Ascending aorta (tissue), 2 donors: ENCODE measurements around the gene SEC14L3. TPM values are rescaled to one million over a fixed set of nuclear protein-coding genes. Genes with fewer than 3 reads are reported as not detected.

Experiments used
- DNase-seq, 2 donors: peaks; one replicate each; pipeline ENCODE4 v3.0.0-alpha.2; 2019; ENCODE audit warnings: low spot score in 2 of 2
- H3K27ac ChIP-seq, 2 donors: fragments of 200-600 bp; sonication (generic); one replicate each; pipeline ENCODE4 v1.5.1; 2016 to 2017; ENCODE audit warnings: mild to moderate bottlenecking in 1 of 2
- H3K27me3 ChIP-seq: fragments of 200-600 bp; sonication (generic); one replicate; pipeline ENCODE4 v1.5.1; 2017
- H3K36me3 ChIP-seq, 2 donors: fragments of 200-600 bp; sonication (generic); one replicate each; pipeline ENCODE4 v1.5.1; 2016
- H3K4me1 ChIP-seq, 2 donors: fragments of 200-600 bp; sonication (generic); one replicate each; pipeline ENCODE4 v1.5.1; 2016 to 2017; ENCODE audit warnings: mild to moderate bottlenecking in 1 of 2
- H3K4me3 ChIP-seq, 2 donors: fragments of 200-600 bp; sonication (generic); one replicate each; pipeline ENCODE4 v1.5.1; 2016 to 2017; ENCODE audit warnings: mild to moderate bottlenecking in 1 of 2
- H3K9me3 ChIP-seq, 2 donors: fragments of 200-600 bp; sonication (generic); one replicate each; pipeline ENCODE4 v1.5.1; 2016
- intact Hi-C: fragments of 100-400 bp; cut with DNase I; formaldehyde crosslinking; loops from one replicate; pipeline ENCODE4 v1.15.1; 2023
- total RNA-seq: library from RNA; depleted of rRNA; stranded (reverse); fragments of >200 nt; gene quantifications from one replicate; pipeline ENCODE4 v1.1.0, GENCODE V29; 2016
- TF ChIP-seq, protein P1 (sequence below), 3 experiments: fragments of 200-600 bp in 2 of 3; fragments of 450-650 bp in 1 of 3; sonication (generic) in 2 of 3; IDR thresholded peaks; one replicate each; pipeline ENCODE4 v1.5.1; 2016 to 2019; ENCODE audit warnings: antibody characterized with exemption in 3 of 3, mild to moderate bottlenecking in 1 of 3, moderate library complexity in 1 of 3

SEC14L3 gene
- total RNA-seq, 1 donor from 2014 or later = not detected

DNA sequence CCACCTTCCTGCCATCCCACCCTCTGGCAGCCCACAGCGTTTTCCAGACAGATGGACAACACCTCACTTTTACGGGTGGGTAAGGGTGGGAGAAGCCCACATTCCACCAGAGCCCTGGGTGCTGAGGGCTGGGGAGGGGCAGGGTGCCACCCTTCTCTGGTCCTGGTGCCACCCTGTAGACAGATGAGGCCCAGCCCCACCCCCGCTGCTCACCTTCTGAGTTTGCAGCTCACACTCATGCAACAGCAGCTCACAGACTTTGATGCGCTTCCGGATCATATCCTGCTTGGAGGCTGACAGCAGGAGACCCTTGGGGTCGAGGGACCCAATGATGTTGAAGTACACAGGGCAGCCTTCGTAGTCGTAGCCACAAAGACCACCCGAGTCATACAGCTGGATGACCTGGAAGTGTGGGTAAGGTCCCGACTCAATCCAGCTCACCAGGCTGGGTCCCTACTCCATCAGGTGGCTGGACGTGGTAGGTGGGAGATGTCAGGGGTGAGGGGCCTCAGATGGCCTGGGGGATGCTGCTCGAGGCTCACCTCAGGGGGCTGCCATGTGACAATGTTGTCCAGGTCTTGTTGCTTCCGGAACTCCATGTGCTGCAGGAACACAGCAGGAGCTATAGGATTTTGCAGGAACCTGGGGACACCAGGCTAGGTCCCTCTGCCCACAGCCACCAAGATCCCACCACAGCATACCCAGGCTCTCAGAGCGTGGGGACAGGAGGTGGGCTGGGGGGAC lies 23.4 kb upstream of the SEC14L3 start:
- Histone ChIP-seq H3K36me3 (no peaks in the 10 kb centered on the region), H3K4me1 (no peaks in the 10 kb centered on the region), H3K27ac (no peak overlapping the region), H3K4me3 (no peak overlapping the region), H3K9me3 (no peaks in the 10 kb centered on the region), H3K27me3 (no peaks in the 10 kb centered on the region)
- TF ChIP-seq, protein P1, sequence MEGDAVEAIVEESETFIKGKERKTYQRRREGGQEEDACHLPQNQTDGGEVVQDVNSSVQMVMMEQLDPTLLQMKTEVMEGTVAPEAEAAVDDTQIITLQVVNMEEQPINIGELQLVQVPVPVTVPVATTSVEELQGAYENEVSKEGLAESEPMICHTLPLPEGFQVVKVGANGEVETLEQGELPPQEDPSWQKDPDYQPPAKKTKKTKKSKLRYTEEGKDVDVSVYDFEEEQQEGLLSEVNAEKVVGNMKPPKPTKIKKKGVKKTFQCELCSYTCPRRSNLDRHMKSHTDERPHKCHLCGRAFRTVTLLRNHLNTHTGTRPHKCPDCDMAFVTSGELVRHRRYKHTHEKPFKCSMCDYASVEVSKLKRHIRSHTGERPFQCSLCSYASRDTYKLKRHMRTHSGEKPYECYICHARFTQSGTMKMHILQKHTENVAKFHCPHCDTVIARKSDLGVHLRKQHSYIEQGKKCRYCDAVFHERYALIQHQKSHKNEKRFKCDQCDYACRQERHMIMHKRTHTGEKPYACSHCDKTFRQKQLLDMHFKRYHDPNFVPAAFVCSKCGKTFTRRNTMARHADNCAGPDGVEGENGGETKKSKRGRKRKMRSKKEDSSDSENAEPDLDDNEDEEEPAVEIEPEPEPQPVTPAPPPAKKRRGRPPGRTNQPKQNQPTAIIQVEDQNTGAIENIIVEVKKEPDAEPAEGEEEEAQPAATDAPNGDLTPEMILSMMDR (IDR thresholded peaks at IDR 0.05) = no peak
- intact Hi-C loops = no loop called here
- DNase-seq = no peak

DNA sequence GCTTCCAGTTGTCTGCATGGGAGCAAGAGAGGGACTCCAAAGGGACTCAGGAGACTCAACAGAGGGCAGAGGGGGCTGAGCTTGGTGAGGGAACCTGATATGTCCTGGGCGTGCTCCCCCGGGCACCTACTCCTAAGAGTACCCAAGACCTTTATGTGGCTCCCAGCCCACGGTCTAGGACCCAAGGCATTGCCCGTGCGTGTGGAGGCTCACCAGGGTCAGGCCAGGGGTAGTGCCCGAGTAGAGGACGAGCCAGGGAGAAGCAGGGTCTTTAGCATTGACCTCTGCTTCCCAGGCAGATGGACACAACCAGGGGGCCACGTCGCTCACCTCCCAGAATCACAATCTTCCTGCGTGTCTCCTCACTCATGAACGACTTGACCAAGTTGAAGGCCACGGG lies 20.3 kb upstream of the SEC14L3 start:
- H3K4me3 ChIP-seq = no peak overlapping the region
- no peaks in the 10 kb centered on the region for H3K27me3 ChIP-seq
- H3K36me3 ChIP-seq = no peaks in the 10 kb centered on the region
- no peak for DNase-seq
- TF ChIP-seq, protein P1 (IDR thresholded peaks at IDR 0.05) = no peak
- intact Hi-C loops = no loop called here
- no peaks in the 10 kb centered on the region for H3K4me1 ChIP-seq
- H3K27ac ChIP-seq = no peak overlapping the region
- no peaks in the 10 kb centered on the region for H3K9me3 ChIP-seq

DNA sequence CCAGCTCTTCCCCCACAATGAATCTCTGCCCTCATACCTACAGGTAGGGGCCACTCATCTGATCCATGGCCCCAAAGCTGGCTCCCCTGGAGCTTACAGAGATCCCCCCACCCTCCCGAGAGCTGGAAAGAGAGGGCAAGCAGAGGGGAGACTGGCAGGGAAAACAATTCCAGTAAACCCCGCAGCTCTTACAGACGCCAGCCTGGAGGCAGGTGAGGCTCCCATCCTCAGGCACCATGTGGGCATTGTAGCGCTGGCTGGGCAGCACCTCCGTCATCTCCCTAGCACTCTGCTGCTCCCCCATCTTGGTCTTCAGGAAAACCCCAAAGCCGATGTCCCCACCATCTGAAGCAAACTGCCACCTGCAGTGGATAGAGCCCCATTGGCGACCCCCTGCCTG lies 19.6 kb upstream of the SEC14L3 start:
- H3K36me3 ChIP-seq = no peaks in the 10 kb centered on the region
- no peak overlapping the region for H3K27ac ChIP-seq
- H3K4me3 ChIP-seq = no peak overlapping the region
- DNase-seq = no peak
- no peaks in the 10 kb centered on the region for H3K9me3 ChIP-seq
- H3K27me3 ChIP-seq = no peaks in the 10 kb centered on the region
- intact Hi-C loops = no loop called here
- TF ChIP-seq, protein P1 (IDR thresholded peaks at IDR 0.05) = no peak
- no peaks in the 10 kb centered on the region for H3K4me1 ChIP-seq

DNA sequence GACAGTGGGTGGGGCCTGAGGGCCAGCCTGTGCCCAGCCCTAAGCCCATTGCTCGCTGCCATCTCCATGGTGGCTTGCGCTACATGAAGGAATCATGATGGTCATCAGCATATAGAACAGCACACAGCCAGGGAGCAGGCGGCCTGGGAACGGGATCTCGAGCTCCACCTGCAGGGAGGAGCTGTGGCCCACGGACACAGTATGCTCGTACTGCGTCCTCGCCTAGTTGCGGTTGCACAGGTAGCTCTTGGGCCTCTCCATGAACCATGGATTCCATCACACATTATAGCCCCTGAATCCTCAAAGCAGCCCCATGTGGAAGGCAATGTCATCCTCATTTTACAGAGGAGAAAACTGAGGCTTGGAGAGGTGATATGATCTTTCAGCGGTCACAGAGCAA lies 18.6 kb upstream of the SEC14L3 start:
- Histone ChIP-seq H3K27me3 (no peaks in the 10 kb centered on the region), H3K4me3 (no peak overlapping the region), H3K9me3 (no peaks in the 10 kb centered on the region), H3K4me1 (no peaks in the 10 kb centered on the region), H3K27ac (no peak overlapping the region), H3K36me3 (no peaks in the 10 kb centered on the region)
- TF ChIP-seq, protein P1 (IDR thresholded peaks at IDR 0.05) = no peak
- intact Hi-C loops = no loop called here
- DNase-seq = no peak

DNA sequence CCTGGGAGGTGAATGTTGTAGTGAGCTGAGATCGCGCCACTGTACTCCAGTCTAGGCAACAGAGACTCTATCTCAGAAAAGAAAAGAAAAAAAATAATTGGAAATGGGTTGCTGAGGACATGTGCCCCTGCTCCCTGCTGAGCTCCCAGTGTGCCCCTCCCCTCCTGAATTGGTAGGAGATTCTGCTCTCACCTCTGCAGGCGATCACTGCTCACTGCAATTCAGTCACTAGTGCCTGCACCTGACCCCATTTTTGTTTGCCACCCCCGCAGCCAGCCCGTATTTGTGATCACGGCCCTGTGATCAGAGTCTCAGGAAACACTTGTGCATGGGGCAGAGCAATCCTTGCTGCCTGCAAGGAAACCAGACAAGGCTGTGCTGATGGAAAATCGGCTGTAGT lies 16.3 kb upstream of the SEC14L3 start:
- H3K36me3 ChIP-seq = no peaks in the 10 kb centered on the region
- intact Hi-C loops = no loop called here
- TF ChIP-seq, protein P1 (IDR thresholded peaks at IDR 0.05) = no peak
- no peak for DNase-seq
- no peaks in the 10 kb centered on the region for H3K27me3 ChIP-seq
- H3K4me3 ChIP-seq = no peak overlapping the region
- no peaks in the 10 kb centered on the region for H3K9me3 ChIP-seq
- H3K4me1 ChIP-seq = no peaks in the 10 kb centered on the region
- H3K27ac ChIP-seq = no peak overlapping the region
